ENCODE data around the gene EMP2. TPM values are rescaled to one million over a fixed set of nuclear protein-coding genes. Genes with fewer than 3 reads are reported as not detected.

The EMP2 gene
- total and polyA plus RNA-seq, 2 experiments from 2014 or later, result 29.1 to 93.4 TPM

GRCh38 chr16:10620120-10620519, 39.7 kb upstream of the EMP2 start:
- Histone ChIP-seq H2AFZ (no peak overlapping the region), H3K9me2 (replicated peaks; ENCODE audit: insufficient read depth) (no peaks in the 10 kb centered on the region), H4K20me1 (ENCODE audit: insufficient read depth, poor library complexity, severe bottlenecking) (no peaks in the 10 kb centered on the region), H3K4me1 (ENCODE audit: insufficient read depth) (peaks cover 23% of the 10 kb centered on the region), H3K27ac (no peak overlapping the region), H3K36me3 (replicated peaks; ENCODE audit: insufficient read depth, low read depth) (no peaks in the 10 kb centered on the region), H3K4me3 (no peak overlapping the region), H3K79me2 (no peaks in the 10 kb centered on the region), H3K4me2 (no peak overlapping the region), H3K9me3 (ENCODE audit: low read depth) (no peaks in the 10 kb centered on the region), H3K27me3 (no peaks in the 10 kb centered on the region)
- no peak for DNase-seq (ENCODE audit: low spot score)
- 94% methylated on average over 6 of the region's 6 CpGs for WGBS (ENCODE audit: low lambda C conversion rate, missing lambda C conversion rate)
- TF ChIP-seq EZH2 (IDR thresholded peaks at IDR 0.05; ENCODE audit: borderline replicate concordance) (no peak), CTCF (IDR thresholded peaks at IDR 0.05; ENCODE audit: poor library complexity) (no peak), EZH2phosphoT487 (IDR thresholded peaks at IDR 0.05; ENCODE audit: low read depth, severe bottlenecking, unreplicated experiment) (no peak)

GRCh38 chr16:10619271-10619849, 39.0 kb upstream of the EMP2 start:
- no peaks in the 10 kb centered on the region for H3K36me3 ChIP-seq (replicated peaks; ENCODE audit: insufficient read depth, low read depth)
- H2AFZ ChIP-seq, result no peak overlapping the region
- peak overlapping the region; percentile 32 for H3K4me2 ChIP-seq
- no peak overlapping the region for H3K4me3 ChIP-seq
- 68% methylated on average over 20 of the region's 25 CpGs for WGBS (ENCODE audit: low lambda C conversion rate, missing lambda C conversion rate)
- no peak overlapping the region for H3K27ac ChIP-seq
- no peaks in the 10 kb centered on the region for H3K27me3 ChIP-seq
- H3K9me3 ChIP-seq (ENCODE audit: low read depth), result no peaks in the 10 kb centered on the region
- DNase-seq (ENCODE audit: low spot score), result no peak
- no peaks in the 10 kb centered on the region for H4K20me1 ChIP-seq (ENCODE audit: insufficient read depth, poor library complexity, severe bottlenecking)
- peaks cover 23% of the 10 kb centered on the region for H3K4me1 ChIP-seq (ENCODE audit: insufficient read depth)
- TF ChIP-seq EZH2phosphoT487 (IDR thresholded peaks at IDR 0.05; ENCODE audit: low read depth, severe bottlenecking, unreplicated experiment) (no peak), CTCF (IDR thresholded peaks at IDR 0.05; ENCODE audit: poor library complexity) (no peak), EZH2 (IDR thresholded peaks at IDR 0.05; ENCODE audit: borderline replicate concordance) (no peak)
- H3K79me2 ChIP-seq, result no peaks in the 10 kb centered on the region
- no peaks in the 10 kb centered on the region for H3K9me2 ChIP-seq (replicated peaks; ENCODE audit: insufficient read depth)

GRCh38 chr16:10618710-10619209, 38.4 kb upstream of the EMP2 start:
- H2AFZ ChIP-seq, result no peak overlapping the region
- TF ChIP-seq CTCF (IDR thresholded peaks at IDR 0.05; ENCODE audit: poor library complexity), result no peak
- no peak for TF ChIP-seq EZH2 (IDR thresholded peaks at IDR 0.05; ENCODE audit: borderline replicate concordance)
- no peak for TF ChIP-seq EZH2phosphoT487 (IDR thresholded peaks at IDR 0.05; ENCODE audit: low read depth, severe bottlenecking, unreplicated experiment)
- no peak for DNase-seq (ENCODE audit: low spot score)
- no peaks in the 10 kb centered on the region for H3K9me3 ChIP-seq (ENCODE audit: low read depth)
- no peak overlapping the region for H3K27ac ChIP-seq
- H4K20me1 ChIP-seq (ENCODE audit: insufficient read depth, poor library complexity, severe bottlenecking), result no peaks in the 10 kb centered on the region
- no peaks in the 10 kb centered on the region for H3K27me3 ChIP-seq
- H3K79me2 ChIP-seq, result no peaks in the 10 kb centered on the region
- H3K4me3 ChIP-seq, result no peak overlapping the region
- 83% methylated on average over 12 of the region's 13 CpGs for WGBS (ENCODE audit: low lambda C conversion rate, missing lambda C conversion rate)
- peaks cover 23% of the 10 kb centered on the region for H3K4me1 ChIP-seq (ENCODE audit: insufficient read depth)
- H3K9me2 ChIP-seq (replicated peaks; ENCODE audit: insufficient read depth), result no peaks in the 10 kb centered on the region
- no peak overlapping the region for H3K4me2 ChIP-seq
- no peaks in the 10 kb centered on the region for H3K36me3 ChIP-seq (replicated peaks; ENCODE audit: insufficient read depth, low read depth)
